HG03066 (cell line): ENCODE results near the gene BEX5.
"Not testable (repeated sequence)": the region's sequence is repeated elsewhere in the genome, so short reads cannot be mapped to it uniquely, and the experiment has no call there.

Experiments used
- ATAC-seq: cut with Tn5 transposase; IDR thresholded peaks from one replicate; pipeline ENCODE4 v1.9.1; 2021; ENCODE audit warnings: low read depth; ENCODE audit not compliant: unreplicated experiment

The BEX5 gene

DNA sequence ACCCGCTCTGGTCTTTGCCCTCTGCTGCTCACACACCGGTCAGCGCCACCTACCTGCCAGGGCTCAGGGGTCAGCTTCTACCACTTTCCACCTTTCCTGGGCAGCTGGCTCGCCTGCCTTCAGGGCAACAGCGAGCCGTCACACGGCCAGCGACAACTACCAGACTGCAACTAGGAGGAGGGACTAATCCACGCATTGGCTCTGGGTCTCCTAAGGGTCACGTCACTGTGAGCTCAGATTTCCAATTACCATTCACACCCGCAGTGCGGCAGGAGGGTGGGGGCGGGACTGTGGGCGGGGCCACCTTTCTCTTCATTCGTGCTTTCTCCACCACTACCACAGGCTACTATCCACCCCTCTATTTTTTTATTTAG, at the start of gene BEX5:
TSS of gene BEX5 (minus strand) at position 172 of the 374 bp plus-strand sequence. CDS start 1,712 bp downstream, outside the sequence.
- ATAC-seq: peak; percentile 96

DNA sequence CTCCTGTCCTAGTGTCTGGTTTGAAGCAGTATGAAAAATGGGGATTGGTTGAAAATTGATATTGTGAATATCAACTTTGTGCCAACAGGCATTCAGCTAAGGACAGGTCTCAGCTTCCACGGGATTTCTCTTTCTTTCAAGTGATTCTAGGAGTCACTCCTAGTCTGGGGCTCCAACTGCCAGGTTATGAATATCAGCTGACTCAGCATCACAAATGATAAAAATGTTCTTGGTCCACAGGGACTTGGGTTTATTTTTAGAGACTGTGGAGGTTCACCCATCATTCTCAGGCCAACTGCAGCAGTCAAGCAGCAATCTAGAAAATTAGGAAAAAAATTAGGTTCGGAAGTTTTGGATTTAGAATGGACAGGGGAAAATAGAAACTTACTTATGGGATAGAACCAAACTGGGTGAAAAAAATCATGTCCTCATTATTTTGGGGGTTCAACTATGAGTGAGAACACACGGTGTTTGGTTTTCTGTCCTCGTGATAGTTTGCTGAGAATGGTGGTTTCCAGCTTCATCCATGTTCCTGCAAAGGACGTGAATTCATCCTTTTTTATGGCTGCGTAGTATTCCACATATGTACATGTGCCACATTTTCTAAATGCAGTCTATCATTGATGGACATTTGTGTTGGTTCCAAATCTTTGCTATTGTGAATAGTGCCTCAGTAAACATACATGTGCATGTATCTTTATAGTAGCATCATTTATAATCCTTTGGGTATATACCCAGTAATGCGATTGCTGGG, 30.4 kb upstream of the BEX5 start:
- ATAC-seq: no peak

DNA sequence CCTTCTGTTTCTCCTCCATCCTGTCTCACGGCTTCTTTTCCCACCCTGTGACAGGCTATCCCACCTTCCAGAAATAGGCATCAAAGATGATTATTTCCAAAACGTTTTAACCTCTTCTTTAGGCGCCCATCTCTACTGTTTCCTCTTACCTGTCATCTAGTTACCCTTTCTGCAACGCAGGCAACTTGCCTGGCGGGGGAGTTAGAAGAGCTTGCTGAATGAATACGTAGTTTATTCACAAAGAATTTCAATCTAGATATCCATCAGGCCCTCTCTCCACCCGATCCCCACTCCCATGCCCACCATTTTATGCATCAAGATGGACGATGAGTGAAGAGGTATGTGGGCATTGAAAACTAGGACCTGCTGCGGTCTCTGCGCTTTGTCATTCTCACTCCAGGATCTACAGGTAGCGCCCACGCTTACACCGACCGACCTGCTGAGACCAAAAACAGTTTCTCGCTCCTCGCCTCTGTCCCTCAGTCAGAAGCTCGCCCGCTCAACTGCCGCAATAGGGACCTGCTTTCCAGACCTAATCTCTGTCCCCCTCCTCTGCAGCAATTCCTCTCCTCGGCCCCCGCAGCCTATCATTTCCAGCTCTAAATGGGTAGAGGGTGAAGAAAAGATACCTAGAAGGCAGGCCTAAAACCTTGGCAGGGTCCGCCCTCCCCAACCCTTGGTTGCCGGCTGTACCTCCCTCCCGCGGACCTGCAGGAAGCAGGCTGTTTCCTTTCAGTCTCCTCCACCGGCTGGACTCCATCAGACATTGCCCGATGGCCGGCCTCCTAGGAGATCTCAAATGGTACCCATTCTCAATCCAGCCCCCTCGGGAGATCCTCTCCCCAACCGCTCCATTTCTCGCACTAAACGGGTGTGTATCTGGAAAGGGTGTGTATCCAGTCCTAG, 624 bp downstream of the BEX5 start:
- ATAC-seq: peak; percentile 33

DNA sequence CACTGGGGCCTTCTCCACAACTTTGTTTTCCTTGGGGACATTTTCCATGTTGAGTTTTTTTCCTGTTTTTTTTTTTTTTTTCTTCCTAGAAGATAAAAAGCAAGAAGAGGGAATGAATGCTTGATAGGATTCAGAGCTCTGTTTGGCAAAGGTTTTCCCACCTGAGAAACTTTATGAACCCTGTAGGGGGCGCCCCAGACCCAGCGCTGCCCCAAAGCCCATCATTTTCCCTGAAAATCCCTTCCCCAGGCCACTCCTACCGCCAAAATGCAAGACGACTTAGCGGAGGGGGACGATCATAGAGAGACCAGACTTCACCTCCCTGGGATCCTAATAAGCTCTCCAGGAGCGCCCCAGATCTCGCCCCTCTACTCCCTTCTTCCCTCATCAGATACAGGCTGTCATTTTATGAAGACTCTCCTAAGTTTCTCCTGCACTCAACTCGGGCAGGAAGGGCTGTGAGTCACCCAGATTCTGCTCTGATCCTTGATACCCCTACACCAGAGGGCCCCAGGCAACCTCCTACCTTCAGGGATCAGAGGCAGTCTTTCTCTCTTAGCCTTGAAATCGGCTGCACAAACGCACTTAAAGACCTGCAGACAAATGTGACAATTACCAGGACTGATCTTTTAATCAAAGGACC, 1.4 kb downstream of the BEX5 start:
- no peak for ATAC-seq

DNA sequence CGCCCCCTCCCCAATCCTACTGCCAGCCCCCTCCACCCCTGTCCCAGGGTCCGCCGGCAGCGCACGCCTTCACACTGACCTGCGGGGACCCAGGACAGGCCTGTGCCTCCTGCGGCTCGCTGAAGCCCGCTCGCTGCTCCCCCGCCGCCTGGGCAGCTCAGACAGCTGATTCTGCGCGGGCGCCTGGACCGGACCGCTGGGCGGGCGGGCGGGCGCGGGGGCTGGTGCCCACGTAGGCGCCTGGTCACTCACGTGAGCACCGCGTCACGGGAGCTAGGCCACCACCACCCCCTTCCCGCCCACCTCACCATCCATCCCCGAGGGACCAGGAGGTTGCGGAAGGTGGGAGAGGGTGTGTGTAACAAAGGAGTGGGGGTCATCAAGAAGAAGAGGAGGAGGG, 13.5 kb downstream of the BEX5 start, which contains the start of gene TCEAL6:
TSS of gene TCEAL6 (minus strand) at position 208 of the 400 bp plus-strand sequence.
- not testable (repeated sequence) for ATAC-seq

DNA sequence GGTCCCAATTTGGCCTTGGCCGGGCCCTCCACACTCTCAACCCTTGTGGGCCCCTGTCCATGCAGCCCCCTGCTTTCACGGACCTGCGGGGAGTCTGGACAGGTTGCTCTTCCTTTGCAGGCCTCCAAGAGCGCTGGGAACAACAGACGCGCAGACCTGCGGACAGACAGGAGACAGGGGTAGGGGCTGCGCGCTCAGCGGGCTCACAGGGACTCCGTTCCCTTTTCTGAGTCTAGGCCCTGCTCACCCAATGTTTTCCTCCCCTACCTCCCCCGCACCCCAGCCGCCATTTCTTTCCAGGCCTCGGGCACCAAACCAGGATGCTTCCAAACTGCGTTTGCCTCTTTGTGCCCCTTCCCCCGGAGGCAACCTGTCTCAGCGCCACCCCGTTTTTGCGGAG, 14.1 kb downstream of the BEX5 start:
- ATAC-seq: not testable (repeated sequence)

DNA sequence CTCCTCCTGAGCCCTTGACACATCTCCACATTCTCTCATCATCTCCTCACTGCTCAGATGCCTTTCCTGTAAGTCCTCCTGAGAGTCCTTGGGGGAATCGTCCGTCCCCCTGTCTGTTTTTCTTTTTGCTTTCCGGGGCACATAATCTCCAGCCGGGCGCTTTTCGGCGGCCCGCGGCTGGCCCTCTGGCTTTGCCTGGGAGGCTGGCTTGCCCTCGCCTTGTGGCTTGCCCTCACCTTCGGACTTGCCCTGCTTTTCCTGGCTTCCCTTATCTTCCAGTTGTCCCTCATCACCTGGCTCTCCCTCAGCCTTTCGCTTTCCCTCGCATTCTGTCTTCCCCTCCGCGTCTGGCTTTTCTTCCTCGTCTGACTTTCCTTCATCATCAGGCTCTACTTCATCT, 14.9 kb downstream of the BEX5 start:
- ATAC-seq: not testable (repeated sequence)

DNA sequence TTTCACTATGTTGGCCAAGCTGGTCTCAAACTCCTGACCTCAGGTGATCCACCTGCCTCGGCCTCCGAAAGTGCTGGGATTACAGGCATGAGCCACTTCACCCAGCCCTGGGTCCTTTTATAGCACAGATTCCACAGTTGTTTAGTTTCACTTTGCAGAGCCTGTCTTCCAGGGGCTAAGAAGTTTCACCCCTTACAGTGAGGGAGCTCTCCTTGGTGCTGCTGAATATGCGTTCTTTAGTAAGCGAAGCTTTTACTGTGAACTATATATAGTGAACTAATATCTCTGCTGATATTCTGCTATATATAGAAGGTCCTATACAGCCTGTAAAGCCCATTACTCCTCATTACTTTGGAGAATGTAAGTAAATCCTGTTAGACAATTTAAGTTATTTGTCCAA, 17.7 kb downstream of the BEX5 start:
- no peak for ATAC-seq

DNA sequence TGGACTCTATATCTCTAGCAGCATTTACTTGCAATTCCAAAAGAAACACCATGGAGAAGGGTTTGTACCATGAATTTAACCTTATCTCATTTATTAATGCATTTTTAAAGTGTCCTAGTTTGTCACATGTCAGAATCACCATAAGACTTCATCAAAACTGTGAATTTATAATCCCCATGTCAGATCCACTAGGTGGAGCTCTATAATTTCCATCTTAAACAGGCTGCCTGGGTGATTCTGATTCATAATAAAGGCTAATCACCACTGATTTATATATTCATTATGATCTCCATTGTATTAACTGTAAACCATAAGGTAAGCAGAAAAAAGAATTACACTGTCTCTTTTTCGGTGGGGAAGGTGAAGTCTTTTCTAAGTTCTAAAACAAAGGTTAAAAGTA, 26.3 kb downstream of the BEX5 start:
- no peak for ATAC-seq

DNA sequence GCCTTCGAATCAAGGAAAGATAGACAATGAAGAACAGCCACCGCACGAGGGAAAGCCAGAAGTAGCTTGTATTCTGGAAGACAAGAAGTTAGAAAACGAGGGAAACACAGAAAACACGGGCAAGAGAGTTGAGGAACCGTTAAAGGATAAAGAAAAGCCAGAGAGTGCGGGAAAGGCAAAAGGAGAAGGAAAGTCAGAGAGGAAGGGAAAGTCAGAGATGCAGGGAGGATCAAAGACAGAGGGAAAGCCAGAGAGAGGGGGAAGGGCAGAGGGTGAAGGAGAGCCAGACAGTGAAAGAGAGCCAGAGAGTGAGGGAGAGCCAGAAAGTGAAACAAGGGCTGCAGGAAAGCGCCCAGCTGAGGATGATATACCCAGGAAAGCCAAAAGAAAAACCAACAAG, 28.9 kb downstream of the BEX5 start:
- ATAC-seq: no peak

DNA sequence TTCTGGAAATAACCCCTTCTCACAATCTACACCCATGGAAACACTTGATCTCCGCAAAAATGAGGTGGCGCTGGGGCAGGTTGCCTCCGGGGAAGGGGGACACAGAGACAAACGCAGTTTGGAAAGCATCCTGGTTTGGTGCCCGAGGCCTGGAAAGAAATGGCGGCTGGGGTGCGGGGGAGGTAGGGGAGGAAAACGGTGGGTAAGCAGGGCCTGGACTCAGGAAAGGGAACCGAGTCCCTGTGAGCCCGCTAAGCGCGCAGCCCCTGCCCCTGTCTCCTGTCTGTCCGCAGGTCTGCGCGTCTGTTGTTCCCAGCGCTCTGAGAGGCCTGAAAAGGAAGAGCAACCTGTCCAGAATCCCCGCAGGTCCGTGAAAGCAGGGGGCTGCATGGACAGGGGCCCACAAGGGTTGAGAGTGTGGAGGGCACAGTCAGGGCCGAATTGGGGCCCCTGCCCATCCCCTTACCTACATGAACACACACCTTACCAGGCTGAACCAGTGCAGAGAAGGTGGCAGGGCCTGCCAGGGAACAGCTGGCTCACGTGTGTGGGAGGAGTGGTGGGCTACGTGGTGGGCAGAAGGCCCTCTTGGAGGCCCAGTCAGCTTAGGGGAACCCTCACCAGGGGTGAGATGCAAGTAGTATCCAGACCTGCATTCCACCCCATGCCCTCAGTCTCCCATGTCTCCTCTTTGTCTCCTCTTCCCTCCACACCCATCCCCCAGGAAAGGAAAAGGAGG, 29.5 kb downstream of the BEX5 start:
- ATAC-seq: not testable (repeated sequence)

DNA sequence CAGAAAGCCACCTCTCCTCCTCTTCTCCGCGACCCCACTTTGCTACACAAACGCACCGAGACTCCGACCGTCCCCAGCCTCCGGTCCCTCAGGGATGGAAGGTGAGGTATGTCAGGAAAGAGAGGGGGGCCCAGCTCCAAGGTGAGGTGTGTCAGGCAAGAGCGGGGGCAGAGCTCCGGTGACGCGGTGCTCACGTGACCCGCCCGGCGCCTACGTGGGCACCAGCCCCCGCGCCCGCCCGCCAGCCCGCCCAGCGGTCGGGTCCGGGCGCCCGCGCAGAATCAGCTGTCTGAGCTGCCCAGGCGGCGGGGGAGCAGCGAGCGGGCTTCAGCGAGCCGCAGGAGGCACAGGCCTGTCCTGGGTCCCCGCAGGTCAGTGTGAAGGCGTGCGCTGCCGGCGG, 30.3 kb downstream of the BEX5 start, which contains the start of gene TCEAL2:
TSS of gene TCEAL2 (plus strand) at position 244 of the 400 bp plus-strand sequence. CDS start 1,152 bp downstream, outside the sequence.
- ATAC-seq: not testable (repeated sequence)

DNA sequence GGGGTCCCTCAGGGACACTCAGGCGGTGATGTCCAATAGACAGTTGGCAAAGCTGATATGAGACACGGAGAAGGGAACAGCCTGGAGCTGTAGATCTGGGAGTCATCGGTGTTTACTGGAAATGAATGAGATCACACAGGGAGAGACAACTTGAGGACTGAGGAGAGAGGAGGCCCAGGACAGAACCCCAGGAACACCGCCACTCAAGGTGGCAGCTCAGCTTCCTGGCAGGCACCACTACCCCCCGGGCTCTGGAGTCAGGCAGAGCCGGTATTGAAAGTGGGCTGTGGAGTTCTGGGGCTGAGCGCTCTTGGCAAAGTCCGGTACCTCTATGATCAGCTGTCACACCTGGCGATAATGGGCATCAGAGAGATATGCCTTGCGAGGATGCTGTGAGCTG, 30.8 kb downstream of the BEX5 start:
- not testable (repeated sequence) for ATAC-seq

DNA sequence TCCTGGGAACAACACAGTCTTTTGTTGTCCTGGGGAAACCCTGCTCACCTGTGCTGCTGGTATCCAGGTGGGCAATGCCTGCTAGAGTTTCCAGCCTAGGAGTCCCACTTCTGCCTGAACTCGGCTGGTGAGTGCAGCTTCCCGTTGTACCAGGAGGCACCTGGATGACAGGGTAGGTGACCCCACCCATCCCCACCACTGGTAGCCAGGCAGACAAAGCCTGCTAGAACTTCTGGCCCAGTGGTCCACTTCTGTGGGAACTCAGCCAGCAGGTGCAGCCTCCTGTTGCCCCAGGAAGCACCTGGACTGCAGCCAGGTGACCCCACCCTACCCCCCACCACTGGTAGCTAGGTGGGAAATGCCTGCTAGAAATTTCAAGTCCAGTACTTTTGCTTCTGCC, 40.0 kb downstream of the BEX5 start:
- ATAC-seq: no peak

DNA sequence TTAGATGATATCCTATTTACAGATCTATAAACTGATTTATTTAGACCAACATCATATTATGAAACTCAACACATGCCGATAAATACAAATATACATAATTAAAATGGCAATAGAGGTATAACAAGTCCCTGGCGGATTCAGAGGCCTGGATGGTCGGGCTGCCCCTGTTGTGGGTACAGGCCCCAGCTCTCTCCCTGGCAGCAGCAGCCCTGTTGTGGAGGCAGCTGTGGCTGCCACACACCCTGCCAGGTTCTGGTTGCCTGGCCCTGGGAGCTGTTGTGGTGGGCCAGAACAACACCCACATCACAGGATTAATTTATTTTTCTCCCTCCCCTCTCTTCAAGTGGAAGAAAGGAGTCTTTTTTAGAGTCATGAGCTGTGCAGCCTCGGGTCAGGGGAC, 42.4 kb downstream of the BEX5 start:
- ATAC-seq: no peak
